ENCODE measurements around the gene TP53I13. TPM values are rescaled to one million over a fixed set of nuclear protein-coding genes. Genes with fewer than 3 reads are reported as not detected.

TP53I13 gene
- total and polyA plus RNA-seq, 2 of the 4 experiments (the other 2 are of a cell fraction) = 22.0 to 48.3 TPM

- Histone ChIP-seq H3K4me3 (ENCODE audit: insufficient read depth, low read depth, low read length) (no peak overlapping the region), H4K5ac (ENCODE audit: low read depth, low read length) (no peak overlapping the region), H2AFZ (replicated peaks; ENCODE audit: low read length, poor library complexity) (peak overlapping the region; percentile 21), H3K9me3 (ENCODE audit: control insufficient read depth, insufficient read depth, low read length) (no peaks in the 10 kb centered on the region), H2BK20ac (ENCODE audit: low read depth, low read length) (no peak overlapping the region), H2AK9ac (replicated peaks; ENCODE audit: low read depth, low read length, poor library complexity) (no peak overlapping the region), H3K36me3 (ENCODE audit: control insufficient read depth, insufficient read depth, low read length) (peaks cover 42% of the 10 kb centered on the region), H3K18ac (ENCODE audit: low read depth, low read length) (no peak overlapping the region), H3K56ac (ENCODE audit: extremely low read depth, insufficient read depth, low read length) (no peak overlapping the region), H3K27me3 (ENCODE audit: control insufficient read depth, insufficient read depth, low read length) (no peaks in the 10 kb centered on the region), H4K8ac (ENCODE audit: low read depth in 2 of 2, low read length in 2 of 2) (no peak overlapping the region), H2BK15ac (ENCODE audit: low read depth, low read length) (no peak overlapping the region), H3K9me1 (ENCODE audit: insufficient read depth, low read length) (peaks cover 21% of the 10 kb centered on the region), H3K23ac (ENCODE audit: low read depth, low read length) (no peak overlapping the region), H3K79me1 (ENCODE audit: low read depth in 1 of 2, low read length in 2 of 2) (peaks cover 36 to 77% of the 10 kb centered on the region in 2 experiments), H3K4me2 (ENCODE audit: low read depth, low read length) (no peak overlapping the region), H4K20me1 (ENCODE audit: insufficient read depth, low read length) (peaks cover 50% of the 10 kb centered on the region), H3K14ac (replicated peaks; ENCODE audit: low read depth, low read length) (no peak overlapping the region), H3K9ac (ENCODE audit: low read depth, low read length) (no peak overlapping the region), H2BK5ac (ENCODE audit: low read depth, low read length, poor library complexity, severe bottlenecking) (no peak overlapping the region), H3K4ac (ENCODE audit: low read depth, low read length) (no peak overlapping the region), H4K91ac (ENCODE audit: insufficient read depth, low read depth, low read length) (no peak overlapping the region), H3K27ac (ENCODE audit: insufficient read depth, low read length) (no peak overlapping the region), H3K4me1 (ENCODE audit: control insufficient read depth, insufficient read depth, low read length) (peaks cover 13% of the 10 kb centered on the region; the same call in 1 of the 2 replicates), H2AK5ac (ENCODE audit: low read depth, low read length) (no peak overlapping the region), H2BK120ac (ENCODE audit: low read depth, low read length) (no peak overlapping the region)
- ChIA-PET CTCF (no interaction called here), POLR2A (ENCODE audit: unreplicated experiment) (no interaction called here)
- BruUV-seq (replicated peaks) = no TSS peak
- no peak for DNase-seq
- intact Hi-C loops (cut with micrococcal nuclease) (no loop called here), in situ Hi-C loops (cut with MboI; ENCODE audit: low sequenced_read_pairs) (no loop called here), dilution Hi-C loops (cut with HindIII; ENCODE audit: low sequenced_read_pairs, unreplicated experiment) (no loop called here)
- ATAC-seq (ENCODE audit: low read depth) = no peak
- TF ChIP-seq CEBPB (IDR thresholded peaks at IDR 0.05; ENCODE audit: low read depth, low read length) (no peak), FOS (IDR thresholded peaks at IDR 0.05; ENCODE audit: low read depth, low read length) (no peak), POLR2A (IDR thresholded peaks at IDR 0.05; ENCODE audit: low read depth, low read length) (no peak), RCOR1 (IDR thresholded peaks at IDR 0.05; ENCODE audit: insufficient replicate concordance, low read length) (no peak)
- 88% methylated on average over 4 of the region's 10 CpGs; no CpG with 5 or more reads in 1 of the 2 experiments for WGBS, 2 experiments (ENCODE audit: extremely low coverage in 2 of 2, insufficient read length in 1 of 2)
Observed at GRCh38 chr17:29582254-29582765, 13.8 kb downstream of the TP53I13 start.

Measured in IMR-90 (cell line).